Esophagus muscularis mucosa (tissue), 4 donors: ENCODE measurements around the gene KRT13.

Experiments
- CTCF ChIP-seq, 3 experiments: fragments of 200-600 bp in 2 of 3; fragments of 450-650 bp in 1 of 3; sonication (generic) in 2 of 3; IDR thresholded peaks; one replicate each; pipeline ENCODE4 v1.5.1; 2017 to 2019; ENCODE audit warnings: antibody characterized with exemption in 3 of 3, mild to moderate bottlenecking in 2 of 3, moderate library complexity in 1 of 3
- EP300 ChIP-seq: sonication (generic); formaldehyde crosslinking; IDR thresholded peaks from one replicate; pipeline ENCODE4 v1.6.1; 2017; ENCODE audit warnings: antibody characterized with exemption
- POLR2A ChIP-seq: fragments of 450-650 bp; IDR thresholded peaks from one replicate; pipeline ENCODE4 v1.6.1; 2017; ENCODE audit warnings: antibody characterized with exemption, moderate library complexity, mild to moderate bottlenecking, low read depth
- POLR2AphosphoS5 ChIP-seq, 2 donors: sonication (generic); formaldehyde crosslinking; IDR thresholded peaks; one replicate each; pipeline ENCODE4 v1.6.1; 2017; ENCODE audit warnings: antibody characterized with exemption in 2 of 2

GRCh38 chr17:41548844-41549595 is 43.6 kb upstream of the KRT13 start:
- peak; percentile 69 to 81 (median 73) for TF ChIP-seq CTCF (IDR thresholded peaks at IDR 0.05)
- peak in 1 of 2 donors; percentile 21 for TF ChIP-seq POLR2AphosphoS5 (IDR thresholded peaks at IDR 0.05)
- no peak for TF ChIP-seq EP300
- TF ChIP-seq POLR2A: no peak
